ENCODE data around the gene FKBP11.

FKBP11 gene

GRCh38 chr12:48938805-48939204 lies 13.5 kb upstream of the FKBP11 start:
- TF ChIP-seq GATA2 (IDR thresholded peaks at IDR 0.05; ENCODE audit: low read depth, low read length) (no peak), GATA3 (IDR thresholded peaks at IDR 0.05; ENCODE audit: low read depth, low read length) (no peak)

- TF ChIP-seq GATA2 (IDR thresholded peaks at IDR 0.05; ENCODE audit: low read depth, low read length) (no peak), GATA3 (IDR thresholded peaks at IDR 0.05; ENCODE audit: low read depth, low read length) (no peak)
Measured at GRCh38 chr12:48937170-48937569, 11.9 kb upstream of the FKBP11 start.

GRCh38 chr12:48936379-48936979 lies 11.2 kb upstream of the FKBP11 start:
- TF ChIP-seq GATA3 (IDR thresholded peaks at IDR 0.05; ENCODE audit: low read depth, low read length) (no peak), GATA2 (IDR thresholded peaks at IDR 0.05; ENCODE audit: low read depth, low read length) (no peak)

GRCh38 chr12:48934312-48934706 lies 9.0 kb upstream of the FKBP11 start:
- no peak for TF ChIP-seq GATA2 (IDR thresholded peaks at IDR 0.05; ENCODE audit: low read depth, low read length)
- no peak for TF ChIP-seq GATA3 (IDR thresholded peaks at IDR 0.05; ENCODE audit: low read depth, low read length)

- TF ChIP-seq GATA2 (IDR thresholded peaks at IDR 0.05; ENCODE audit: low read depth, low read length) (no peak), GATA3 (IDR thresholded peaks at IDR 0.05; ENCODE audit: low read depth, low read length) (no peak)
Measured at GRCh38 chr12:48933664-48934311, 8.5 kb upstream of the FKBP11 start.

- TF ChIP-seq GATA3 (IDR thresholded peaks at IDR 0.05; ENCODE audit: low read depth, low read length) = no peak
- TF ChIP-seq GATA2 (IDR thresholded peaks at IDR 0.05; ENCODE audit: low read depth, low read length) = no peak
Measured at GRCh38 chr12:48932878-48933277, 7.6 kb upstream of the FKBP11 start.

GRCh38 chr12:48930475-48930874 lies 5.2 kb upstream of the FKBP11 start:
- no peak for TF ChIP-seq GATA2 (IDR thresholded peaks at IDR 0.05; ENCODE audit: low read depth, low read length)
- no peak for TF ChIP-seq GATA3 (IDR thresholded peaks at IDR 0.05; ENCODE audit: low read depth, low read length)

GRCh38 chr12:48929551-48929950 lies 4.3 kb upstream of the FKBP11 start:
- TF ChIP-seq GATA2 (IDR thresholded peaks at IDR 0.05; ENCODE audit: low read depth, low read length) = no peak

GRCh38 chr12:48927261-48927660 lies 2.0 kb upstream of the FKBP11 start:
- TF ChIP-seq GATA3 (IDR thresholded peaks at IDR 0.05; ENCODE audit: low read depth, low read length) (no peak), GATA2 (IDR thresholded peaks at IDR 0.05; ENCODE audit: low read depth, low read length) (no peak)

GRCh38 chr12:48924617-48925303 lies 532 bp downstream of the FKBP11 start:
- TF ChIP-seq GATA2 (IDR thresholded peaks at IDR 0.05; ENCODE audit: low read depth, low read length) = no peak
- TF ChIP-seq GATA3 (IDR thresholded peaks at IDR 0.05; ENCODE audit: low read depth, low read length) = no peak

- TF ChIP-seq GATA3 (IDR thresholded peaks at IDR 0.05; ENCODE audit: low read depth, low read length) (no peak), GATA2 (IDR thresholded peaks at IDR 0.05; ENCODE audit: low read depth, low read length) (no peak)
Measured at GRCh38 chr12:48923117-48923516, 2.2 kb downstream of the FKBP11 start.

GRCh38 chr12:48917857-48918537 lies 7.3 kb downstream of the FKBP11 start:
- TF ChIP-seq GATA2 (IDR thresholded peaks at IDR 0.05; ENCODE audit: low read depth, low read length) (no peak), GATA3 (IDR thresholded peaks at IDR 0.05; ENCODE audit: low read depth, low read length) (no peak)

GRCh38 chr12:48910196-48910595 lies 15.1 kb downstream of the FKBP11 start:
- no peak for TF ChIP-seq GATA3 (IDR thresholded peaks at IDR 0.05; ENCODE audit: low read depth, low read length)
- no peak for TF ChIP-seq GATA2 (IDR thresholded peaks at IDR 0.05; ENCODE audit: low read depth, low read length)

- no peak for TF ChIP-seq GATA2 (IDR thresholded peaks at IDR 0.05; ENCODE audit: low read depth, low read length)
- TF ChIP-seq GATA3 (IDR thresholded peaks at IDR 0.05; ENCODE audit: low read depth, low read length) = no peak
Measured at GRCh38 chr12:48907245-48907644, 18.0 kb downstream of the FKBP11 start.

Measured in SH-SY5Y (cell line).